GM21619 (cell line): ENCODE measurements around the gene PKLR.

Source experiments
- ATAC-seq: cut with Tn5 transposase; IDR thresholded peaks from one replicate; pipeline ENCODE4 v1.9.1; 2021; ENCODE audit not compliant: unreplicated experiment

Gene PKLR

DNA sequence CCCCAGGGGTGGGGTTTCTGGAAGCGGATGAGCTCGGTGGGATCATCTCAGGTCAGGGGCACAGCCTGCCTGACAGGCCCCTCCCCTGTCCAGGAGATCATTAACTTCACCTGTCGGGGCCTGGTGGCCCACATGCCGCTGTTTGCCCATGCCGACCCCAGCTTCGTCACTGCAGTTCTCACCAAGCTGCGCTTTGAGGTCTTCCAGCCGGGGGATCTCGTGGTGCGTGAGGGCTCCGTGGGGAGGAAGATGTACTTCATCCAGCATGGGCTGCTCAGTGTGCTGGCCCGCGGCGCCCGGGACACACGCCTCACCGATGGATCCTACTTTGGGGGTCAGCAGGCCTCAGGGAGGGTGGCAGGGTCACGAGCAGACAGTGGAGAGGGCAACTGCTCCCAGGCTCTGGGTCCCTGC, 15.6 kb downstream of the PKLR start:
- no peak for ATAC-seq

DNA sequence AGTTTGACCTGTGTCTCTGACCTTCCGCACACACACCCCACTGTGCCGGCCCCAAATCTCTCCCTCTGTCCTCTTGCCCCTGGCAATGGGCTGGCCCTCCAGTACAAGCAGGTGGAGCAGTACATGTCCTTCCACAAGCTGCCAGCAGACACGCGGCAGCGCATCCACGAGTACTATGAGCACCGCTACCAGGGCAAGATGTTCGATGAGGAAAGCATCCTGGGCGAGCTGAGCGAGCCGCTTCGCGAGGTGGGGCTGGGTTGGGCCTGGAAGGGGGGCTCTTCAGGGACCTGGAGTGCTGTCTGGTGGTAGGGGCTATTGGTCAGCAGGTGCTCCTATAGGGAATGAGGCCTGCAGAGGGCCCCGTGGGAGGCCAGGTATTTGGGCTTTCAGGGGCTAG, 16.2 kb downstream of the PKLR start:
- ATAC-seq: no peak

DNA sequence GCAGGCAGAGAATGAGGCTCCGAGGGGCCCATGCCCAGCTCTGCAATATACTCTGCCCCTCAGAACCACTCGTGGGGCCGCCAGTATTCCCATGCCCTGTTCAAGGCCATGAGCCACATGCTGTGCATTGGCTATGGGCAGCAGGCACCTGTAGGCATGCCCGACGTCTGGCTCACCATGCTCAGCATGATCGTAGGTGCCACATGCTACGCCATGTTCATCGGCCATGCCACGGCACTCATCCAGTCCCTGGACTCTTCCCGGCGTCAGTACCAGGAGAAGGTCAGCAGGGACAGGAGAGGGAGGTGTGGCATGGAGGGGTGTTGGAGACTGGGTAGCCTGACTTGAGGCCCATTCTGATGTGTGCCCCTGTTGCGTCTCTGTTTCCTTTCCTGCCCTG, 16.8 kb downstream of the PKLR start:
- no peak for ATAC-seq

- ATAC-seq: no peak
These were observed 18.6 kb downstream of the PKLR start for GRCh38 chr1:155282488-155283091.

DNA sequence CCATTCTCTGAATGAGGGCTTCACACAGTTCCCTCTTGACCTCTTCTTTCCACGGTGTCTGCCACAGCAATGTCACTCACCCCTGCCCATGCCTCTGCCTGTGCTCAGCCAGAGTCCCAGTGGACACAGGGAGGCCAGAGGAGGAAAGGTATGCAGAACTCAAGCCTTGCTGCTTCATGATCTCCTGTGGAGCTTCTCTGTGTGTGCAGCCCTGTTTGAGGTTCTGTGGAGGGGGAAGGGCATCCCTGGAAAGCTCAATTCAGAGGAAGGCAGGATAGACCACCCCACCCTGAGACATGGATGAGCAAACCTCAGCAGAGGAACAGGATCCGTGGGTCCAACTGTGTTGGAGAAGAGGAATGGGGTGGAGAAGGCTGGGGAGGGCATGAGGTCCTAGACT, 22.0 kb downstream of the PKLR start:
- no peak for ATAC-seq

- ATAC-seq: no peak
These were observed 22.5 kb downstream of the PKLR start for GRCh38 chr1:155278689-155279160.

DNA sequence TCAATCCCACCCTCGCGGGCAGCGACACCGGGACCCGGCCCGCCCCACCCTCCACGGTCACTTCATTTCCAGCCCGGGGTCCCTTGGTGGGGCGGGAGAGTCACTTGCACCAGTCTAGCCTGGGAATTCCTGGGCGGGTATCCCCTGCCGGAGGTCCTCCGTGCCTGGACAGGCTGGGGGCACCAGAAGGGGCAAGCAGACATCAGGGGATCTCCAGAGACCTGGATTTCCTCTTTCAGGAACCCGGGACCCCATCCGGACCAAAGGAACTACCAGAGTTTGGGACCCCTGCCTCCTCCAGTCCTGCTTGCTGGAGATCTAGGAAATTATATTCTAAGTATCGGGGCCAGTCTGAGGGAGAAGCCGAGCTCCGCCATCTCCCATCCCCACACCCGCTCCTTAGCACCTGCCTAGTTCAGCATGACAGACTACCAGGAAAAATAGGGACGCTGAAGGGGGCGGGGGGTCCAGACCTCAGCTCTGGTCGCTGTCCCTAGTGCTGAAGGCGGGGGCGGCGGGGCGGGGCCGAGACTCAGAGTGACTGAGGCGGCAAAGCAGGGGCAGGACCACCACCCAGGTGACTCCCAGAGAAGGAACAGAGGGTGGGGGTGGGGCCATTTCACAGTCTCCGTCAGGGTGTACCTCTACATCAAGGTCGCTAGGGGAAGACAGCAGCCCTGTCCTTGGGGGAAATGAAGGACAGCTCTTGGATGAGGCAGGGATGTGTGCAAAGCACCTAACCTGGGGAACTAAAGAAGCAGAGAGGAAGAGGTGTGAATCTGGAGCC, 23.1 kb downstream of the PKLR start:
- no peak for ATAC-seq

- peak; percentile 64 for ATAC-seq
These were observed 24.0 kb downstream of the PKLR start, which contains the start of gene HCN3 for GRCh38 chr1:155277070-155277901. HCN3 (plus strand) TSS chr1:155277463; CDS start chr1:155277591, 128 bp downstream.

DNA sequence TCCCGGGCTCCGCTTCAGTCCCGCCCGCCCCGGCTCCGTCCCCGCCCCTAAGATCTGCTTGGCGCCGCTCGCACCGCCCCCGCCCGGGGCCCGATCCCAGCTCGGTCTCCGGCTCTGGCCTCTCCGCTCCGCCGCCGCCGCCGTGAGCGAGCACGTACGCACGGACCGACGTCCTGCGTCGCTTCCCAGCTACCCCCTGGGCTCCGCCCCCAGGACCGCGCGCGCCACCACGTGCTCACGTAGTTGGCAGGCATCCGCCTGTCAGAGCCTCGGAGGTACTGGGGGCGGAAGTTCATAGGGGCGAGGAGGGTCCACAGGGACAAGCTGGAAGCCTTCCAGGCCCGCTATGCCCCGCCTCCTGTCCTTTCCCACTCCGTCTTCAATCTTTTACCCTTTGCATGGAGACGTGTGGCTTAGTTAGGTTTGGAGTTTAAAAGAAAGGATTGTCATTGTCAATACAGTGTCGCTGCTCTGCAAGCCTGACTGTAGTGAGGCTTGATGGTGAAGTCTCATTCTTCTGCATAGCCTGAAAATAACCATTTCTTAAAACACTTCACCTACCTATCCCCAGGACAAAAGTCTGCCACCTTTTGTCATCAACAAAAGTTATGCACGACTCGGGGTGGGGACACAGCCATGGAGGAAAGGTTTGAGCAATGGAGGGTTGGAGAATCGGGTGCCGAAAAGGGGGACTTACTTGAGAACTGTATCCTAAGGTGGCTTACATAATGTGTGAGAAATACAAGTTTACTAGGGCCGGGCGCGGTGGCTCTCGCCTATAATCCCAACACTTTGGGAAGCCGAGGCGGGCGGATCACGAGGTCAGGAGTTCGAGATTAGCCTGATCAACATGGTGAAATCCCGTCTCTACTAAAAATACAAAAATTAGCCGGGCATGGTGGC, 27.6 kb downstream of the PKLR start, which contains the start of gene CLK2:
TSS of gene CLK2 (minus strand) at position 162 of the 903 bp plus-strand sequence. CDS start 2,527 bp downstream, outside the sequence.
- ATAC-seq: peak; percentile 76

- peak; percentile 22 for ATAC-seq
These were observed 28.5 kb downstream of the PKLR start for GRCh38 chr1:155272466-155273342.

DNA sequence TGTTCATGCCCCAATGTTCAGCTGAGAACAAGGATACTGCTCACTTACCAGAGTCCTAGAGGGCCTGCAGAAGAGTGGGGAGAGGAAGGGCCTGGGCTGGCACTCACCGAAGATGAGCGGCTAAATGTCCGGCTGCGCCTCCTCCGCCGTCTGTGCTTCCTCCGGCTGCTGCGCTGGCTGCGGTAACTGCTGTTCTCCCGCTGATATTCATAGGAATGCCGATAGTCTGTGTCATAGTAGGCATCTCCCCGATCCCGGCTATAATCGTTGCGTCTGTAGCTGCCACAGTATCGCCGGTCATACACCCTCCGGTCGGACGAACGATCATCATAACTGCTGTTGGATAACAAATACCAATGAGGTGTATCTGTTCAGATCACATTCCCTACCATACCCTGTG, 31.9 kb downstream of the PKLR start:
- ATAC-seq: no peak

GRCh38 chr1:155268630-155269029, 32.6 kb downstream of the PKLR start:
- no peak for ATAC-seq

DNA sequence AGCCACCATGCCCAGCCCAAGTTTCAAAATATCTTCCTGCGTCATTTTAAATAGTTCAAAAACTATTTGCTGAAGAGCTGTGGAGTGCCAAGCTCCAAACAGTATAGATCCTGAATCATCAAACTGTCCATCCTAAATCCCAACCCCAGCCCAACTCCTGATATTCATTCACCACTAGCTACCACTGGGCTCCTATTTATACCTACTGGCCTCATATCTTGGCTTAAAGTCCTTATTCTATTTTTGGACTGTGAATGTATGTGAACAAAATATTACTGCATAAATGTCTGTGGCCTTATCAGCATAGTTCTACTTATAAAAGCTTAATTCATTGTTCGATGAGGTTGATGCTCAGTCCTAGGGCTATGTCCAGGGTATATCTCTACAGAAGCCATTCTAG, 33.9 kb downstream of the PKLR start:
- no peak for ATAC-seq

GRCh38 chr1:155266553-155266952, 34.7 kb downstream of the PKLR start:
- ATAC-seq: no peak

GRCh38 chr1:155263067-155263466, 38.2 kb downstream of the PKLR start:
- ATAC-seq: no peak

GRCh38 chr1:155261852-155262673, 39.2 kb downstream of the PKLR start, which contains the start of gene SCAMP3:
SCAMP3 (minus strand) TSS chr1:155262360; CDS start chr1:155262151, 209 bp downstream.
- peak; percentile 91 for ATAC-seq

DNA sequence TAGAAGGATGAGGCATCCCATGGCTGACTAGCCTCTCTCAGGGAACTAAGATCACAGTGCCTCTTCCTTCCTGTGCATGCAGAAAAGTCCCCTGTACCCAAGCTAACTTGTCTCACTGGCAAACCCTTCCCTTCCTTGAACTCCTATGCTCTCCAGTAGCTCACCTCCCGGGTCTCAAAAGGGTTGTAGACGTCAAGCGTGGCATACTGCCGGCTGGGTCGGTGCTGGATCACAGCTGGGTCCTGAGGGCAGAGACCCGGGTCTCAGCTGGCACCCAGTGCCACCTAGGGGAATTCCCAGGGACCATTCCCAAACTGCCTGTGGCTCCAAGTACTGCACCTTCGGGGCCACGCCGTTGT, 39.8 kb downstream of the PKLR start:
- peak; percentile 10 for ATAC-seq

DNA sequence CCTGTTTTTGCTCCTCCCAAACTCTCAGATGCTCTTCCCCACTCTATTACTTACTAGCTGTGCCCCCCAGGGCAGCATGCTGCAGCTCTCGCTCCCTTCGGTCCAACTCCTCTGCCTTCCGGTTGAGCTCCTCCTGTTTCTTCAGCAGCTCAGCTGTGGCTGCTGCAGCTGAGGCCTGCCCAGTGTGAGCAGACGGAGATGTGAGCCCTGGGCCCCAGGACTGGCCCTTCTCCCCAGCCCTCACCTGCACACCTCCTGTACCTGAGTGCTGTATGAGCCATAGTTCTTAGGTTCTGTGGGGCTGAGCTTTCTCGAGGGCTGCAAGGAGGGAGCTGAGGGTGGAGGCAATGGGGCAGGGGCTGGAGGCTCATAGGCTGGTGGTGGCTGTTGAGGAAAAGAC, 41.0 kb downstream of the PKLR start:
- no peak for ATAC-seq
